HepG2 (cell line): Measurements from ENCODE around the gene RAC3. TPM values are rescaled to one million over a fixed set of nuclear protein-coding genes. Genes with fewer than 3 reads are reported as not detected.

Experiments
- ADNP ChIP-seq: sonication (generic); formaldehyde crosslinking; IDR thresholded peaks from 2 replicates; pipeline ENCODE4 v1.4.0; 2020; ENCODE audit warnings: missing genetic modification reagents
- AKAP8 ChIP-seq: sonication (generic); formaldehyde crosslinking; IDR thresholded peaks from 2 replicates; pipeline ENCODE4 v1.5.1; 2020; ENCODE audit warnings: mild to moderate bottlenecking, missing genetic modification reagents
- BRF2 ChIP-seq: sonication (generic); formaldehyde crosslinking; IDR thresholded peaks from 2 replicates; pipeline ENCODE4 v1.8.1; 2022; ENCODE audit warnings: mild to moderate bottlenecking, missing genetic modification reagents
- CSRNP1 ChIP-seq: sonication (generic); formaldehyde crosslinking; IDR thresholded peaks from 2 replicates; pipeline ENCODE4 v1.8.1; 2023; ENCODE audit warnings: mild to moderate bottlenecking, missing genetic modification reagents
- HMGXB3 ChIP-seq: sonication (generic); formaldehyde crosslinking; IDR thresholded peaks from 2 replicates; pipeline ENCODE4 v1.4.0; 2020; ENCODE audit warnings: missing genetic modification reagents, borderline replicate concordance
- KLF13 ChIP-seq: sonication (generic); formaldehyde crosslinking; IDR thresholded peaks from 2 replicates; pipeline ENCODE4 v1.4.0; 2020; ENCODE audit warnings: mild to moderate bottlenecking, missing genetic modification reagents
- SMC3 ChIP-seq: IDR thresholded peaks from 2 replicates; pipeline ENCODE4 v1.6.1; 2011; ENCODE audit warnings: low read length, improper control_type of control experiment
- SNAI1 ChIP-seq: sonication (generic); formaldehyde crosslinking; IDR thresholded peaks from 2 replicates; pipeline ENCODE4 v1.5.0; 2020; ENCODE audit warnings: mild to moderate bottlenecking, missing genetic modification reagents, borderline replicate concordance
- U2AF2 ChIP-seq: fragments of 200-400 bp; formaldehyde crosslinking; IDR thresholded peaks from 2 replicates; pipeline ENCODE4 v1.6.1; 2017; ENCODE audit warnings: low read depth, mild to moderate bottlenecking, low read length
- ZNF274 ChIP-seq: sonication (generic); formaldehyde crosslinking; IDR thresholded peaks from 2 replicates; pipeline ENCODE4 v1.5.1; 2020; ENCODE audit warnings: mild to moderate bottlenecking, missing genetic modification reagents
- ZNF326 ChIP-seq: sonication (generic); formaldehyde crosslinking; IDR thresholded peaks from 2 replicates; pipeline ENCODE4 v1.4.0; 2020; ENCODE audit warnings: missing genetic modification reagents, borderline replicate concordance
- ZNF530 ChIP-seq: sonication (generic); formaldehyde crosslinking; IDR thresholded peaks from 2 replicates; pipeline ENCODE4 v1.5.0; 2020; ENCODE audit warnings: low read depth, mild to moderate bottlenecking, missing genetic modification reagents
- ZNF629 ChIP-seq: sonication (generic); formaldehyde crosslinking; conservative IDR thresholded peaks from 2 replicates; pipeline ENCODE4 v1.5.0; 2020; ENCODE audit warnings: missing genetic modification reagents
- ZNF639 ChIP-seq: conservative IDR thresholded peaks from 2 replicates; pipeline ENCODE4 v1.6.1; 2018; ENCODE audit warnings: missing genetic modification reagents
- ZNF691 ChIP-seq: sonication (generic); formaldehyde crosslinking; IDR thresholded peaks from 2 replicates; pipeline ENCODE4 v1.4.0; 2020; ENCODE audit warnings: missing genetic modification reagents, low read depth, mild to moderate bottlenecking, borderline replicate concordance
- ZNF710 ChIP-seq: sonication (generic); formaldehyde crosslinking; IDR thresholded peaks from 2 replicates; pipeline ENCODE4 v1.5.0; 2020; ENCODE audit warnings: mild to moderate bottlenecking, missing genetic modification reagents, borderline replicate concordance
- polyA plus RNA-seq, 8 experiments: library from polyadenylated mRNA; depleted of rRNA in 3 of 8; stranded (reverse) in 7 of 8; unstranded in 1 of 8; fragments of >200 nt; fragmentation: Illumina TruSeq in 4 of 8; extraction: Trizol in 4 of 8; gene quantifications; 2 replicates each; pipeline versions ENCODE4 v1.2.1 to v1.2.3, GENCODE V29; 2011 to 2016; ENCODE audit warnings: low read depth in 4 of 8, missing spikeins in 1 of 8, mixed read lengths in 1 of 8; ENCODE audit not compliant: insufficient read depth in 1 of 8
- total RNA-seq, 5 experiments: library from RNA; depleted of rRNA; stranded (reverse); fragments of >200 nt; fragmentation: Illumina TruSeq; extraction: Trizol; gene quantifications; 2 replicates each; pipeline ENCODE4 v1.2.3, GENCODE V29; 2016; ENCODE audit warnings: low read depth in 1 of 5

RAC3 gene
- total and polyA plus RNA-seq, 2 of the 13 experiments (the other 11 are each of a cell fraction or from before 2014, with no cell fraction given): 10.5 to 21.3 TPM

GRCh38 chr17:82018989-82019689 is 12.3 kb upstream of the RAC3 start (continued):
- TF ChIP-seq ZNF710: 0 out of 2 replicates have a peak, but pooled peaks have one; percentile 35
- TF ChIP-seq ADNP (CRISPR knock-in tag): no peak
- TF ChIP-seq HMGXB3 (CRISPR knock-in tag): no peak
- 0 out of 2 replicates have a peak, but pooled peaks have one; percentile 6 for TF ChIP-seq ZNF691 (CRISPR knock-in tag)
- no peak for TF ChIP-seq SNAI1 (CRISPR knock-in tag)
- peak; percentile 95 for TF ChIP-seq ZNF326 (CRISPR knock-in tag)
- TF ChIP-seq AKAP8 (CRISPR knock-in tag): peak; percentile 100
- peak; percentile 63; the same call in 1 of the 2 replicates for TF ChIP-seq U2AF2
- 0 out of 2 replicates have a peak, but pooled peaks have one; percentile 47 for TF ChIP-seq BRF2 (CRISPR knock-in tag)
- TF ChIP-seq ZNF629 (CRISPR knock-in tag): 0 out of 2 replicates have a peak, but pooled peaks have one; percentile 7
- peak; percentile 49; the same call in 1 of the 2 replicates for TF ChIP-seq ZNF274 (CRISPR knock-in tag)
- no peak for TF ChIP-seq SMC3
- TF ChIP-seq ZNF639 (CRISPR knock-in tag): 0 out of 2 replicates have a peak, but pooled peaks have one; percentile 18
- TF ChIP-seq ZNF530 (CRISPR knock-in tag): no peak; the same call in 1 of the 2 replicates
- no peak for TF ChIP-seq KLF13
- TF ChIP-seq CSRNP1: peak; percentile 38; the same call in 1 of the 2 replicates
